HL-60 (cell line): Measurements from ENCODE around the gene HOXD4.

Experiments used
- DNase-seq, 2 experiments: peaks; one replicate each; pipeline ENCODE4 v3.0.0-alpha.2; 2010 to 2020; ENCODE audit warnings: low read depth in 1 of 2, low spot score in 1 of 2
- H3K27ac ChIP-seq: fragments of 250-450 bp; sonication (Bioruptor Pico); replicated peaks from 2 replicates; pipeline ENCODE4 v1.5.1; 2020; ENCODE audit warnings: mild to moderate bottlenecking, moderate library complexity
- H3K27me3 ChIP-seq: fragments of 250-450 bp; sonication (Bioruptor Pico); 2 replicates; pipeline ENCODE4 v1.5.1; 2021; ENCODE audit warnings: mild to moderate bottlenecking, moderate library complexity; ENCODE audit not compliant: insufficient read depth, poor library complexity, severe bottlenecking
- H3K4me3 ChIP-seq: replicated peaks from 2 replicates; pipeline ENCODE4 v1.5.1; 2011; ENCODE audit warnings: mild to moderate bottlenecking, control low read depth, low read length; ENCODE audit not compliant: insufficient read depth
- GABPA ChIP-seq: IDR thresholded peaks from 2 replicates; pipeline ENCODE4 v1.6.1; 2012; ENCODE audit warnings: low read depth
- POLR2AphosphoS5 ChIP-seq: IDR thresholded peaks from 2 replicates; pipeline ENCODE4 v1.6.1; 2012; ENCODE audit warnings: low read depth
- SPI1 ChIP-seq: IDR thresholded peaks from 2 replicates; pipeline ENCODE4 v1.6.1; 2012; ENCODE audit warnings: low read depth, mild to moderate bottlenecking, borderline replicate concordance
- TF ChIP-seq, protein P1 (sequence below): IDR thresholded peaks from one replicate; pipeline ENCODE4 v1.5.1; 2011; ENCODE audit warnings: low read length, control low read depth, inconsistent platforms; ENCODE audit not compliant: insufficient read depth
- TF ChIP-seq, protein P2 (sequence below): IDR thresholded peaks from 2 replicates; pipeline ENCODE4 v1.6.1; 2012; ENCODE audit warnings: low read depth; ENCODE audit not compliant: insufficient replicate concordance

HOXD4 gene

DNA sequence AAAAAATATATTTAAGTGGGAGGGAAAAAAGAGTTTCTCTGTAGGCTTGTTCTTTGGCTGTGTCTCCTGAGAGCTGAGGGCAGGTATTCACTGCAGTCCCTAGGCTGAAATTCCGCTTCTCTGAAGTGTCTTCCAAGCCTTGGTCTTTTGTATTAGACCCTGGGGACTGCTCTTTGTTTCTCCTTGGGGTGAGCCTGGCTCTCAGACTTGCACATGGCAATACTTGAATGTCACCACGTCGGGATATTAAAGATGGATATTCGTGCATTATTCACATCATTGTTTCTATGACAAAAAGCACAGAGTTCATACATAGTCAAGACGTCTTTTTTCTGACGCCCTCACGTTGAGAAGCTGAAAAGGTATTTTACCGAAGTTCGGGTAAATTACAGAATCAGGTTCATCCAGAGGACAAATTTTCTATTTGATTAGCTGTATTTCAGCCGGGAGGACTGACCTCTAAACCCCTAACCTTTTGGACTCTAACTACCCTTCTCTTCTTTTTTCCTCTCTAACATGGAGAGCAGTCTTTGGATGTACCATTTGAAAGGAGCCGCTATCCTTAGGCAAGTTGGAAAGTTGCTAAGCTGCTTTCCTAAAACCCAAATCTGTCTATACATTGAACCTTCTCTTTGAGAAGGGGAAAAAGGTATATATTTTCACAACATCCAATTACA lies 3.4 kb downstream of the HOXD4 start:
- TF ChIP-seq GABPA, result no peak
- DNase-seq, result no peak
- H3K27me3 ChIP-seq, result peaks cover 70% of the 10 kb centered on the region
- H3K27ac ChIP-seq, result no peak overlapping the region
- H3K4me3 ChIP-seq, result no peak overlapping the region

DNA sequence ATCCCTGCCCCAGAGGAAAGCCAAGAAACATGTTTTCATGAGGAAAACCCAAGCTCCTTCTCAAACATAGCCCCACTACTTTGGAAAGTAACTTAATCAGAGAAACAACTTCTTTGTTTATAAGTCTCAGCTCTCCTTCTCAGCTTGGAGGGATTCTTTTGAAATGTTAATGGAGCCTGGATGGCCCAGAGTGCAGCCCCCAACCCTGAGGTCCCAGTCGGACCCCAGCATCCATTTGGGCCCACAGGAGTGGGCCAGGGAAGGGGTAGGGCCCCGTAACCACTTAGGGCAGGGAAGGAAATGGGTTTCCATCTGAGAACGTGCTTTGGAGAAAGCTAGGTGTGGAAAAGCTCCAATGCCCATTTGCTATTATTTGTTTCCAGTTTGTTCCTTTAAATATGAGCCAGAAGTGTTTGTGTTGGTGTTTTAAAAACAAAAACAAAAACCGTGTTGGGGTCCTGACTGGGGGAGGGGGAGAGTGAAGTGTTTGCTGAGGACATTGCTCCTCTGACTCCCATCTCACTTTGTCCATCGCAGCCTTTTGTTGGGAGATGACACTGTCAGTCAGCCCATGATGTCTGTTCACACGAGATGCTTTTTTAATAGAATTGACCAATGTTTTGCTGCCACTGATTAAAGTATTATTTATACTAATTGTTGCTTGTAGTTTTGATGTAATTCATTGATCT lies 4.2 kb downstream of the HOXD4 start:
- DNase-seq, result no peak
- Histone ChIP-seq H3K27ac (no peak overlapping the region), H3K27me3 (peaks cover 71% of the 10 kb centered on the region), H3K4me3 (no peak overlapping the region)
- TF ChIP-seq POLR2AphosphoS5, result no peak

DNA sequence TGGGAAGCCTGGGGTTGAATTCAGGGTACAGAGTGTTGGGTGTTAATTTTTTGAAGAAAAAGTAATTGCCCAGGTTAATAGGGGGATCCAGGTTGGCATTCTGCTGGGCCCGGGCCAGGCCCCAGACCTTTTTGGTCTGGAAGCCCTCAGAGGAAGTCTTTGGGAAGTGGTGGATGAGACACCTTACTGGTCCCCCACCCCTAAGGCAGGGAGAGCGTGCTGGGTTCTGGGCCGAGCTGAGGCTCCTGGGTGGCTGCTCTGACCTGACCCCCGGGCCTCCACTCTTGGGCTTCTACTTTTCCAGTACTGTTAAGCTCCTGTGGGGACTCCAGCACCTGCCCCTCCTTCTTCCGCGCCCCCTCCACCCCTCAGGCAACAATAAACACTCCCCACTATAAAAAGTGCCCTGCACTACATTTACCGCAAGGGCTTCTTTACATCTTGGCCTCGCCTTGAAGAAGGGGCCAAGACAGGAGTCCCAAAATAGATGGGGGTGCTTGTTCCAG lies 5.0 kb downstream of the HOXD4 start:
- H3K27me3 ChIP-seq, result peaks cover 72% of the 10 kb centered on the region
- no peak for DNase-seq
- TF ChIP-seq, protein P1, sequence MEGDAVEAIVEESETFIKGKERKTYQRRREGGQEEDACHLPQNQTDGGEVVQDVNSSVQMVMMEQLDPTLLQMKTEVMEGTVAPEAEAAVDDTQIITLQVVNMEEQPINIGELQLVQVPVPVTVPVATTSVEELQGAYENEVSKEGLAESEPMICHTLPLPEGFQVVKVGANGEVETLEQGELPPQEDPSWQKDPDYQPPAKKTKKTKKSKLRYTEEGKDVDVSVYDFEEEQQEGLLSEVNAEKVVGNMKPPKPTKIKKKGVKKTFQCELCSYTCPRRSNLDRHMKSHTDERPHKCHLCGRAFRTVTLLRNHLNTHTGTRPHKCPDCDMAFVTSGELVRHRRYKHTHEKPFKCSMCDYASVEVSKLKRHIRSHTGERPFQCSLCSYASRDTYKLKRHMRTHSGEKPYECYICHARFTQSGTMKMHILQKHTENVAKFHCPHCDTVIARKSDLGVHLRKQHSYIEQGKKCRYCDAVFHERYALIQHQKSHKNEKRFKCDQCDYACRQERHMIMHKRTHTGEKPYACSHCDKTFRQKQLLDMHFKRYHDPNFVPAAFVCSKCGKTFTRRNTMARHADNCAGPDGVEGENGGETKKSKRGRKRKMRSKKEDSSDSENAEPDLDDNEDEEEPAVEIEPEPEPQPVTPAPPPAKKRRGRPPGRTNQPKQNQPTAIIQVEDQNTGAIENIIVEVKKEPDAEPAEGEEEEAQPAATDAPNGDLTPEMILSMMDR, result no peak
- no peak for TF ChIP-seq POLR2AphosphoS5
- no peak for TF ChIP-seq SPI1
- no peak for TF ChIP-seq GABPA
- no peak overlapping the region for H3K27ac ChIP-seq
- H3K4me3 ChIP-seq, result no peak overlapping the region

DNA sequence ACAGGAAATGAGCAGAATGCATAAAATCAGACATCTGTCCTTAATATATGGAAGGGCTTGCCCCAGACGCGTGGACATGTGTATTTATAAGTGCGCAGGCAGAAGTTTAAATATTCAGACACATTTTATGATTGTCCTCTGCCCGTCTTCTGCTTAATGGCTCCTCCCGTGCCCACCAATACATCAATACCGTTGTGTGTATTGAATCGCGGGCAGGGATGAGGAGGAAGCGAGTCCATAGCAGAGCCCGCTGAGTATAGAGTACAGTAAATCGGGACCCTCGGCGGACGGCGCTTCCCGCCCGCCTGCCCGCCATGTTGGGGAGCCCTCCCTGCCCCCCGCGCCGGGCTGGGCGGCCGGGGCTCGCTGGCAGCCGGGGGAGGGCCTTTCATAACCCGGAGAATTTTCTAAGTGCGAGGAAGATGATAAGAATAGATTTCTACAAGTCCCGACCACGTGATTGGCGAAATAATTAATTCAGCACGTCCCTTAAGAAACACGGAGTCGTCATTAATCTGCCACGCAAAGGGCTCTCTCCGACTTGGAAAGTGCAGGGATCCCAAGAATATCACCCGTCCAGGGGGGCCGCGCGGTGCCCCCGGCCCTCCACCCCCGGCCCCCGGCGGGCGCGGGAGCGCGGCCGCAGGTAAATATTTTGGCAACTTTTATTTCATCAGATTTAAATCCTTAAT lies 5.6 kb downstream of the HOXD4 start, which contains the start of gene HOXD3:
HOXD3 (plus strand) TSS at position 501 of the 692 bp plus-strand sequence. CDS start 11,808 bp downstream, outside the sequence.
- peaks cover 76% of the 10 kb centered on the region for H3K27me3 ChIP-seq
- no peak for DNase-seq

DNA sequence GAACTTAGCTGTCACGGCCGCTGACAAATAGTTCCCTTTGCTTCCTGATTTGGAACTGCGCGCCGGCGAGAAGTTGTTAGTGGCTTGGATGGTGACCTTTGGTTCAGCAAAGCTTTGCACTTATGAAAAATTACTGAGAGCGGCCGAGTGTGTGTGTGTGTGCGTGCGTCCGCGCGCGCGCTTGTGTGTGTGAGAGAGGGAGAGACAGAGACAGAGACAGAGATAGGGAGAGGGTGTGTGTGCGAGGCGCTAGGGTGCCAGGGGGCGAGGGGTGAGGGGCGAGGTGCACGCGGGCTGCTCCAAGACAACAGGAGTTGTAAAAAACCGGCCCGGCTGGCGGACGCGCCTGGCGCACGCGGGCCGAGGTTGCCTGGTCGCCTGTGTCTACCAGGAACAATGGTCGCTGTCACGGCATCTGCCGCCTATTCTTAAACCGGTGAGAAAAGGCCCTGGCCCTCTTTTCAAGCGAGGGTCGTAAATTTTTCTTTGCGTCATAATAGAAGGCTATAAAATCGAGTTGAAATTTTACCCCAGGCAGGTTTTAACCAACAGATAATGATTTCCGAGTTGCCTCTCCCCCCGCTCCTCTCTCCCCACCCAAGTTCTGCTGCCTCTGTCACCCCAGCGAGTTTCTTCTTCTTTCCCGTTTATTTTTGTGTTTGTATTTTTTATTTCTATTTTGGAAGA lies 6.3 kb downstream of the HOXD4 start:
- TF ChIP-seq, protein P2, sequence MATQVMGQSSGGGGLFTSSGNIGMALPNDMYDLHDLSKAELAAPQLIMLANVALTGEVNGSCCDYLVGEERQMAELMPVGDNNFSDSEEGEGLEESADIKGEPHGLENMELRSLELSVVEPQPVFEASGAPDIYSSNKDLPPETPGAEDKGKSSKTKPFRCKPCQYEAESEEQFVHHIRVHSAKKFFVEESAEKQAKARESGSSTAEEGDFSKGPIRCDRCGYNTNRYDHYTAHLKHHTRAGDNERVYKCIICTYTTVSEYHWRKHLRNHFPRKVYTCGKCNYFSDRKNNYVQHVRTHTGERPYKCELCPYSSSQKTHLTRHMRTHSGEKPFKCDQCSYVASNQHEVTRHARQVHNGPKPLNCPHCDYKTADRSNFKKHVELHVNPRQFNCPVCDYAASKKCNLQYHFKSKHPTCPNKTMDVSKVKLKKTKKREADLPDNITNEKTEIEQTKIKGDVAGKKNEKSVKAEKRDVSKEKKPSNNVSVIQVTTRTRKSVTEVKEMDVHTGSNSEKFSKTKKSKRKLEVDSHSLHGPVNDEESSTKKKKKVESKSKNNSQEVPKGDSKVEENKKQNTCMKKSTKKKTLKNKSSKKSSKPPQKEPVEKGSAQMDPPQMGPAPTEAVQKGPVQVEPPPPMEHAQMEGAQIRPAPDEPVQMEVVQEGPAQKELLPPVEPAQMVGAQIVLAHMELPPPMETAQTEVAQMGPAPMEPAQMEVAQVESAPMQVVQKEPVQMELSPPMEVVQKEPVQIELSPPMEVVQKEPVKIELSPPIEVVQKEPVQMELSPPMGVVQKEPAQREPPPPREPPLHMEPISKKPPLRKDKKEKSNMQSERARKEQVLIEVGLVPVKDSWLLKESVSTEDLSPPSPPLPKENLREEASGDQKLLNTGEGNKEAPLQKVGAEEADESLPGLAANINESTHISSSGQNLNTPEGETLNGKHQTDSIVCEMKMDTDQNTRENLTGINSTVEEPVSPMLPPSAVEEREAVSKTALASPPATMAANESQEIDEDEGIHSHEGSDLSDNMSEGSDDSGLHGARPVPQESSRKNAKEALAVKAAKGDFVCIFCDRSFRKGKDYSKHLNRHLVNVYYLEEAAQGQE, result no peak
- TF ChIP-seq GABPA, result no peak
- no peak for TF ChIP-seq POLR2AphosphoS5
- TF ChIP-seq, protein P1, result no peak
- TF ChIP-seq SPI1, result no peak
- no peak overlapping the region for H3K27ac ChIP-seq
- no peak for DNase-seq
- H3K4me3 ChIP-seq, result no peak overlapping the region
- H3K27me3 ChIP-seq, result peaks cover 82% of the 10 kb centered on the region

More for the DNA sequence above, 5.6 kb downstream of the HOXD4 start, which contains the start of gene HOXD3:
- Histone ChIP-seq H3K4me3 (no peak within 1 kb of the TSS), H3K27ac (no peak within 1 kb of the TSS)
- no peak for TF ChIP-seq POLR2AphosphoS5
- TF ChIP-seq, protein P2, result no peak
